ENCODE data around the gene METTL8.
"Not testable (repeated sequence)": the region's sequence is repeated elsewhere in the genome, so short reads cannot be mapped to it uniquely, and the experiment has no call there.

The METTL8 gene

GRCh38 chr2:171422710-171423495, 10.9 kb downstream of the METTL8 start:
- H3K4me3 ChIP-seq (ENCODE audit: low read length); H3K27me3 ChIP-seq (ENCODE audit: insufficient read depth, low read length); H3K4me1 ChIP-seq (ENCODE audit: insufficient read depth, low read length); H3K36me3 ChIP-seq (ENCODE audit: insufficient read depth, low read depth, low read length); H3K9ac ChIP-seq (ENCODE audit: low read depth, low read length); H3K27ac ChIP-seq (ENCODE audit: low read length): not testable (repeated sequence)
- peaks cover 32% of the 10 kb centered on the region for H3K9me3 ChIP-seq (ENCODE audit: insufficient read depth, low read depth, low read length)

GRCh38 chr2:171420728-171421563, 12.8 kb downstream of the METTL8 start:
- no peaks in the 10 kb centered on the region for H3K27me3 ChIP-seq (ENCODE audit: insufficient read depth, low read length)
- peaks cover 8% of the 10 kb centered on the region; the same call in 1 of the 2 replicates for H3K36me3 ChIP-seq (ENCODE audit: insufficient read depth, low read depth, low read length)
- H3K27ac ChIP-seq (ENCODE audit: low read length) = no peak overlapping the region
- H3K4me1 ChIP-seq (ENCODE audit: insufficient read depth, low read length) = peaks cover 6% of the 10 kb centered on the region
- H3K9me3 ChIP-seq (ENCODE audit: insufficient read depth, low read depth, low read length) = peaks cover 32% of the 10 kb centered on the region
- H3K4me3 ChIP-seq (ENCODE audit: low read length) = no peak overlapping the region
- H3K9ac ChIP-seq (ENCODE audit: low read depth, low read length) = no peak overlapping the region

GRCh38 chr2:171419333-171419732, 14.5 kb downstream of the METTL8 start:
- Histone ChIP-seq H3K9me3 (ENCODE audit: insufficient read depth, low read depth, low read length) (peaks cover 17% of the 10 kb centered on the region), H3K4me3 (ENCODE audit: low read length) (no peak overlapping the region), H3K27ac (ENCODE audit: low read length) (no peak overlapping the region), H3K27me3 (ENCODE audit: insufficient read depth, low read length) (no peaks in the 10 kb centered on the region), H3K9ac (ENCODE audit: low read depth, low read length) (no peak overlapping the region), H3K36me3 (ENCODE audit: insufficient read depth, low read depth, low read length) (no peaks in the 10 kb centered on the region), H3K4me1 (ENCODE audit: insufficient read depth, low read length) (peaks cover 6% of the 10 kb centered on the region)

GRCh38 chr2:171416009-171416926, 17.5 kb downstream of the METTL8 start:
- H3K27me3 ChIP-seq (ENCODE audit: insufficient read depth, low read length) = no peaks in the 10 kb centered on the region
- no peaks in the 10 kb centered on the region for H3K9me3 ChIP-seq (ENCODE audit: insufficient read depth, low read depth, low read length)
- no peak overlapping the region for H3K4me3 ChIP-seq (ENCODE audit: low read length)
- peaks cover 18% of the 10 kb centered on the region for H3K4me1 ChIP-seq (ENCODE audit: insufficient read depth, low read length)
- H3K27ac ChIP-seq (ENCODE audit: low read length) = no peak overlapping the region
- H3K9ac ChIP-seq (ENCODE audit: low read depth, low read length) = no peak overlapping the region
- H3K36me3 ChIP-seq (ENCODE audit: insufficient read depth, low read depth, low read length) = no peaks in the 10 kb centered on the region

- not testable (repeated sequence) for H3K36me3 ChIP-seq (ENCODE audit: insufficient read depth, low read depth, low read length); H3K9me3 ChIP-seq (ENCODE audit: insufficient read depth, low read depth, low read length); H3K27ac ChIP-seq (ENCODE audit: low read length); H3K27me3 ChIP-seq (ENCODE audit: insufficient read depth, low read length); H3K9ac ChIP-seq (ENCODE audit: low read depth, low read length); H3K4me3 ChIP-seq (ENCODE audit: low read length)
- H3K4me1 ChIP-seq (ENCODE audit: insufficient read depth, low read length) = peaks cover 31% of the 10 kb centered on the region
Measured at GRCh38 chr2:171414645-171415044, 19.1 kb downstream of the METTL8 start.

- no peak overlapping the region for H3K27ac ChIP-seq (ENCODE audit: low read length)
- no peaks in the 10 kb centered on the region for H3K36me3 ChIP-seq (ENCODE audit: insufficient read depth, low read depth, low read length)
- H3K4me1 ChIP-seq (ENCODE audit: insufficient read depth, low read length) = peaks cover 44% of the 10 kb centered on the region
- no peak overlapping the region for H3K9ac ChIP-seq (ENCODE audit: low read depth, low read length)
- H3K27me3 ChIP-seq (ENCODE audit: insufficient read depth, low read length) = no peaks in the 10 kb centered on the region
- no peaks in the 10 kb centered on the region for H3K9me3 ChIP-seq (ENCODE audit: insufficient read depth, low read depth, low read length)
- no peak overlapping the region for H3K4me3 ChIP-seq (ENCODE audit: low read length)
Measured at GRCh38 chr2:171412571-171413175, 21.1 kb downstream of the METTL8 start.

GRCh38 chr2:171411791-171412483, 21.9 kb downstream of the METTL8 start:
- Histone ChIP-seq H3K36me3 (ENCODE audit: insufficient read depth, low read depth, low read length) (no peaks in the 10 kb centered on the region), H3K9ac (ENCODE audit: low read depth, low read length) (no peak overlapping the region), H3K9me3 (ENCODE audit: insufficient read depth, low read depth, low read length) (no peaks in the 10 kb centered on the region), H3K27me3 (ENCODE audit: insufficient read depth, low read length) (no peaks in the 10 kb centered on the region), H3K27ac (ENCODE audit: low read length) (no peak overlapping the region), H3K4me3 (ENCODE audit: low read length) (no peak overlapping the region), H3K4me1 (ENCODE audit: insufficient read depth, low read length) (peaks cover 44% of the 10 kb centered on the region)

GRCh38 chr2:171411214-171411613, 22.6 kb downstream of the METTL8 start:
- Histone ChIP-seq H3K9me3 (ENCODE audit: insufficient read depth, low read depth, low read length) (no peaks in the 10 kb centered on the region), H3K27ac (ENCODE audit: low read length) (no peak overlapping the region), H3K36me3 (ENCODE audit: insufficient read depth, low read depth, low read length) (no peaks in the 10 kb centered on the region), H3K27me3 (ENCODE audit: insufficient read depth, low read length) (no peaks in the 10 kb centered on the region), H3K4me3 (ENCODE audit: low read length) (no peak overlapping the region), H3K9ac (ENCODE audit: low read depth, low read length) (no peak overlapping the region), H3K4me1 (ENCODE audit: insufficient read depth, low read length) (peaks cover 42% of the 10 kb centered on the region)

- peak overlapping the region; percentile 38; the same call in 1 of the 2 replicates for H3K9ac ChIP-seq (ENCODE audit: low read depth, low read length)
- no peak overlapping the region for H3K4me3 ChIP-seq (ENCODE audit: low read length)
- peak overlapping the region; percentile 49 for H3K27ac ChIP-seq (ENCODE audit: low read length)
- no peaks in the 10 kb centered on the region for H3K27me3 ChIP-seq (ENCODE audit: insufficient read depth, low read length)
- peaks cover 42% of the 10 kb centered on the region for H3K4me1 ChIP-seq (ENCODE audit: insufficient read depth, low read length)
- no peaks in the 10 kb centered on the region for H3K9me3 ChIP-seq (ENCODE audit: insufficient read depth, low read depth, low read length)
- no peaks in the 10 kb centered on the region for H3K36me3 ChIP-seq (ENCODE audit: insufficient read depth, low read depth, low read length)
Measured at GRCh38 chr2:171410624-171411023, 23.2 kb downstream of the METTL8 start.

- H3K9ac ChIP-seq (ENCODE audit: low read depth, low read length) = peak overlapping the region; percentile 38; the same call in 1 of the 2 replicates
- H3K4me3 ChIP-seq (ENCODE audit: low read length) = peak overlapping the region; percentile 53; the same call in 1 of the 2 replicates
- H3K9me3 ChIP-seq (ENCODE audit: insufficient read depth, low read depth, low read length) = no peaks in the 10 kb centered on the region
- peak overlapping the region; percentile 49 for H3K27ac ChIP-seq (ENCODE audit: low read length)
- peaks cover 43% of the 10 kb centered on the region for H3K4me1 ChIP-seq (ENCODE audit: insufficient read depth, low read length)
- no peaks in the 10 kb centered on the region for H3K27me3 ChIP-seq (ENCODE audit: insufficient read depth, low read length)
- no peaks in the 10 kb centered on the region for H3K36me3 ChIP-seq (ENCODE audit: insufficient read depth, low read depth, low read length)
Measured at GRCh38 chr2:171410101-171410500, 23.7 kb downstream of the METTL8 start.

All from iPS-20b (cell line).